GM23338 (cell line): ENCODE measurements around the gene FEN1.

Experiments used
- CREB1 ChIP-seq: fragments of 250-450 bp; sonication (Bioruptor Pico); IDR thresholded peaks from 2 replicates; pipeline ENCODE4 v1.5.0; 2020; ENCODE audit warnings: low read depth, mild to moderate bottlenecking, moderate library complexity
- CTCF ChIP-seq, 2 experiments: fragments of 200-600 bp in 1 of 2; sonication (generic) in 1 of 2; conservative IDR thresholded peaks; 2 replicates each; pipeline versions ENCODE4 v1.5.1 to v1.6.1; 2016 to 2017; ENCODE audit warnings: antibody characterized with exemption in 2 of 2, low read depth in 2 of 2, mild to moderate bottlenecking in 2 of 2, moderate library complexity in 1 of 2
- ETS1 ChIP-seq: IDR thresholded peaks from 2 replicates; pipeline ENCODE4 v1.6.1; 2016; ENCODE audit warnings: antibody characterized with exemption
- EZH2 ChIP-seq: fragments of 200-600 bp; sonication (generic); IDR thresholded peaks from one replicate; pipeline ENCODE4 v1.8.0; 2017; ENCODE audit warnings: antibody characterized with exemption, mild to moderate bottlenecking, low read depth; ENCODE audit not compliant: unreplicated experiment
- EZH2phosphoT487 ChIP-seq: fragments of 200-600 bp; sonication (generic); IDR thresholded peaks from one replicate; pipeline ENCODE4 v1.8.1; 2018; ENCODE audit warnings: antibody characterized with exemption; ENCODE audit not compliant: unreplicated experiment
- JUNB ChIP-seq: IDR thresholded peaks from one replicate; pipeline ENCODE4 v1.6.1; 2016; ENCODE audit warnings: antibody characterized with exemption; ENCODE audit not compliant: unreplicated experiment
- NANOG ChIP-seq: IDR thresholded peaks from 2 replicates; pipeline ENCODE4 v1.6.1; 2016; ENCODE audit warnings: antibody characterized with exemption, borderline replicate concordance
- POLR2AphosphoS5 ChIP-seq: IDR thresholded peaks from 2 replicates; pipeline ENCODE4 v1.6.1; 2016; ENCODE audit warnings: antibody characterized with exemption, low read depth
- REST ChIP-seq: IDR thresholded peaks from one replicate; pipeline ENCODE4 v1.6.1; 2018; ENCODE audit warnings: antibody characterized with exemption; ENCODE audit not compliant: unreplicated experiment
- STAT1 ChIP-seq: IDR thresholded peaks from one replicate; pipeline ENCODE4 v1.6.1; 2016; ENCODE audit warnings: antibody characterized with exemption; ENCODE audit not compliant: unreplicated experiment
- ZNF331 ChIP-seq: fragments of 250-450 bp; sonication (Bioruptor Pico); IDR thresholded peaks from 2 replicates; pipeline ENCODE4 v1.5.0; 2020; ENCODE audit warnings: low read depth, mild to moderate bottlenecking, moderate library complexity
- ZNF462 ChIP-seq: fragments of 250-450 bp; sonication (Bioruptor Pico); IDR thresholded peaks from 2 replicates; pipeline ENCODE4 v1.5.0; 2020; ENCODE audit warnings: mild to moderate bottlenecking, moderate library complexity

GRCh38 chr11:61832754-61833153, 40.0 kb downstream of the FEN1 start:
- TF ChIP-seq CTCF (conservative IDR thresholded peaks at IDR 0.05; ENCODE audit: low read depth in 2 of 2) (no peak), JUNB (no peak), EZH2 (no peak), POLR2AphosphoS5 (no peak), ZNF331 (no peak), NANOG (no peak), ETS1 (no peak), EZH2phosphoT487 (no peak), CREB1 (CRISPR knock-in tag) (no peak), REST (no peak), ZNF462 (CRISPR knock-in tag) (no peak), STAT1 (no peak)
